NCI-H526 treated with DMSO at 0.1 percent for 48 hours (cell line): ENCODE data around the gene WDR36.

Source experiments
- DNase-seq: peaks from one replicate; lab custom pipeline; 2025; lab: John Stamatoyannopoulos, UW

Gene WDR36

DNA sequence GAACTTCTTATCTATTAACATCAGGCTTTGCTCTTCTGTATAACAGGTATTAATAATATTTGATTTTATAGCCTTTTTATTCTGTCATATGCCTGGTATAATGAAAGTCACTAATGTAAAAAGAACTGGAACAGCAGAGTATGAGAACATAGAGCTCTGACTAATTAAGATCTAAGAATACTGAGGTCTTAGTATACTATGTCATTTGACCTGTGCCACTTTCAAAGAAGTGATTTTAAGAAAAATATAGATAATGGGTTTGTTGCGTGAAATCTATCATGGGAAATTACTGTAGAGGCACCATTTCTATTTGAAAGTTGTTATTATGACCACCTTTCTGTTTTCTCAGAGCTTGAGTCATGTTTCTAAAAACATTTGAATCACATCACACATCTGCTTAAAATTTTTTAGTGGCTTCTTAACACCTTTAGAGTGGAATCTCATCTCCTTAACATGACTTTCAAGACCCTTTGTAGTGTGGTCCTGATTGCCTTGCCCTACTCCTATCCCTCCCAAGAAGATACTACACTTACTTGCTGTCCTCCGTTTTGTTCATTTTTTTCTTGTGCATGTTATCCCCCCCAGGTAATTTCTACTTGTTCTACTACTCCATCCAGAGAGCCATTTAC is 14.3 kb downstream of the WDR36 start:
- no peak for DNase-seq

DNA sequence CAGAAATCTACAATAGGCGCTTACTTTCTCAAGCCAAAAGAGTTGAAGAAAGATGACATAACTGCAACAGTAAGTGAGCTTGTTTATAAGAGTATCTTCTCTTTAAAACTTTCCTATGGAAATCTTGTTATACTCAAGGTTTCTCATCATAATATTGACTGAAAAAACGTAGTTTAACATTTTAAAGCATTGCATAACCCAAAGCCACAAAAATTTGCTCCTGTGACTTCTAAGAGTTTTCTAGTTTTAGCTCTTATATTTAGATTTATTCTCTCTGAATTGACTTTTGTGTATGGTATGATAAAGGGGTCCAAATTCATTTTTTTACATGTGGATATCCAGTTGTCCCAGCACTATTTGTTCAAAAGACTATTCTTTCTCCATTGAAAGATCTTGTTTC is 15.2 kb downstream of the WDR36 start:
- DNase-seq, result no peak

DNA sequence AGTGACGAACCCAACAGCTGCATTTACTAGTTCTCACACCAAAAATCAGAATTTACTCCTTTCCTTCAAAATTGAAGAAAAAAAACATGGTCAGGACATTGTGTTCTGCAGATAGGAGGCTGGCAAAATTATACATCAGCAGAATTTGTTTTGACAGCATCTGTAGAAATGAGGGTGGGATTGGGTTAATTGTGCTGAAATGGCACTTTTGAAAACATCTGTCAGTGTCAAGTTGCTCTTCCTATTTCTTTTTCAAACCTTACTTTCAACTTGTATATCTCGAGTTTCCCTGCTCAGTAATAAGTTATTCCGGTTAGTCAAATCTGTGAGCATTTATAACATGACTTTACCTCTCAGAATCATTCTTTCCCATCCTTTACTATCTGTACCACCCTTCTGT is 19.8 kb downstream of the WDR36 start:
- DNase-seq, result no peak

DNA sequence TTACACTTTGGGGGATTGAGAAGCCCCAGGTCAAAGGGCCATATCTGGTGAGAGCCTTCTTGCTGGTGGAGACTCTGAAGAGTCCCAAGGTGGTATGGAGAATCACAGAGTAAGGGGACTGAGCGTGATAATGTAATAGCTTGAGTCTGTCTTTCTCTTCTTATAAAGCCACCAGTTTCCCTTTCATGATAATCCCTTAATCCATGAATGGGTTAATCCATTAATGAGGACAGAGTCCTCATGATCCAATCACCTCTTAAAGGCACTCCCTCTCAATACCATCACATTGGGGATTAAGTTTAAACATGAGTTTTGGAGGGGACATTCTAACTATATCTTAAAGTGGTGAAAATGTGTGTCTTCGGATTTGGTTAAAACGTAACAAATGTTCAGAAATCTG is 21.5 kb downstream of the WDR36 start:
- DNase-seq, result no peak

DNA sequence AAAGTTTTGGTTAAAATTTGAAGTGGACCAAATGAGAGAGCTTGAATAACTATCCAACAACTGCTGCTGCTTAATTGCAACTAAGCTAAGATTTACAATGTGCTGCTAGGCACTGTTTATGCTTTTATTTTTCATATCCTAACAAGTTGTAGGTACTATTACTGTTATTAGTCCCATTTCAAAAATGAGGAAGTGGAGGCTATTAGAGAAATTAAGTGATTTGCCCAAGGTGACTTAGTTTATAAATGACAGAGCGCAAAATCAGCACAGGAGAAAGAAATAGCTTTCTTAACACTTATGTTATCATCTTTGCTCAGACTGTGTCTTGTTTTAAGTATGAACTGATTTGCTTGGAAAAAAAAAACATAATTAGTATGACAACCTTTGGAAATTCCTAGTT is 23.1 kb downstream of the WDR36 start:
- no peak for DNase-seq

DNA sequence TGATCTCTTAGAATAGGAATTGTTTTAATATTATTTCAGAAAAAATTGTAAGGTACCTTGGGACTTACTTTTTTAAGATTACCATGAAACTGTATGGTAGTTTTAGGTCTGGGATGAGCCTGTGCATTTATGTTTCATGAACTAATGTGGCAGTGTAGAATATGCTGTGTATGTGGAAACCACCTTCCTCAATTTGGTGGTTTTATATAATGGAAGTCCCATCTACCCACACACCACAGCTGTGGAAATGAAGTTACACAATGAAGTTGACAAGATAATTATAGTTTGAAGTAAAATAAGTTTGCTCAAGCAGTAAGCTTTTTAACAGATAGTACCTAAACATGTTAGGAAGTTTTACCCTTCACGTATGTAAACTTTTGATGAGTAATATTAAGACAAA is 24.4 kb downstream of the WDR36 start:
- no peak for DNase-seq

DNA sequence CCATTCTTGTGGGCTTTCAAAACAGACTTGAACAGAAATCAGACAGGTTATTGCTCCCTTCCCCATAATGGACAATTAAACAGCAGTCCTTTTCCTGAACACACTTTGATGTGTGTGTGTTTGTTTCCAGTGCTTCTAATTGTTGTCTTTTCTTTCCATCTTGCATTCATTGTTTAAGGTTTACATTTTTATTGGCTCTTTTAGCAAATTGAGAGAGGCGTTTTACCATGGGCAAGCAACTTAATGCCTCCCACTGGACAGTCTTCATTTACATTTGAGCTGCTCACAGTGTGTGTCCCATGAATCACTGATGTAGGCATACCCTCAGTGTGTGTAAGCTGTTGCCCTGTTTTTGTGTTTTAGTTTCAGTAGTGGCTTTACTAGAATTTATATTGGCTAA is 25.0 kb downstream of the WDR36 start:
- no peak for DNase-seq

DNA sequence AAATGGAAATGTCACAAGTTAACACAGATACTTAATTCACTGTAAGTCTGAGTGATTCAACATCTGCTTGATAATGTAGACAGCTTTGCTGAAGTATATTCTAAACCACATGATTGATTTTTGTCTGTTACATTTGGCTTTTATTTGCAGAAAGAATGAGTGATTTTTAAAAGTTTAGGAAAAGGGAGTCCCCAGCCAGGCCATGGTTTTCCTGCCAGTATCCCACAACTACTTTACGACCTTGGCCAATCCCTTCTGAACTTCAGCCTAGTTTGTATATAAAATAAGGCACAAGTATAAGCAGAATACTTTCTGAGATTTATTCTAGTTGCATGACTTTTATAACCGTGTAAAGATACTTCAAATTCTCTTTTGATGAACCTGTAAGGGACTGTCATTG is 27.1 kb downstream of the WDR36 start:
- DNase-seq, result no peak

DNA sequence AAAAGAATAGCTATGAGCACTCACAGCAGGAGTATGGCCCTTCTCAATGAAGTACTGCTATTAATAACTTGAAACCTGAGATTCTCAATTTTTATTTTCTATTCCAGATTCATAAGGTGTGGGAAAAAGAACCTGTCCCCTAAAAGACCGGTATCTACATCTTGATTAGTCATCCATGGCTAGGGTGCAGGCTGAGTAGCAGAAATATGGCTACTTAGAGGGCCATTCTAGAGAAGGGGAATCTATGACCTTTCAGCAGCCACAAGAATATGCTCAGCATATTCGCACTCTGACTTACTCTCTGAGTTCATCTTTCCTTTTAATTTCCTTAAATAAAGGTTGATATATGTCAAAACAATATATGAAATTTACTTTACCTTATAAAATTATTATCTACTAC is 27.7 kb downstream of the WDR36 start:
- DNase-seq, result no peak

DNA sequence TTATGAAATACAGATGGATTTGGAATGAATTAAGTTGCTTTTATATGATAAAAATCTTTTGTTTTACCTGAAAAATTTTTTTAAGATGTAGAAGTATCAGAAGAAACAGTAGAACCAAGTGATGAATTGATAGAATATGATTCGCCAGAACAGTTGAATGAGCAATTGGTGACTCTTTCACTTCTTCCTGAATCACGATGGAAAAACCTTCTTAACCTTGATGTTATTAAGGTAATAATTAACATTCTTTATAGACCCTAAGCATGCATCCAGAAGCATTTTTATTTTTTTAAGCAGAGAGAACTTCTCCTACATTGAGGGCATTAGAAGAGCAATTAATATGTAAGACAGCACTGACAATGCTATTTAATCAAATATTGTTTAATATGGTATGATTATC is 28.8 kb downstream of the WDR36 start:
- DNase-seq, result no peak

DNA sequence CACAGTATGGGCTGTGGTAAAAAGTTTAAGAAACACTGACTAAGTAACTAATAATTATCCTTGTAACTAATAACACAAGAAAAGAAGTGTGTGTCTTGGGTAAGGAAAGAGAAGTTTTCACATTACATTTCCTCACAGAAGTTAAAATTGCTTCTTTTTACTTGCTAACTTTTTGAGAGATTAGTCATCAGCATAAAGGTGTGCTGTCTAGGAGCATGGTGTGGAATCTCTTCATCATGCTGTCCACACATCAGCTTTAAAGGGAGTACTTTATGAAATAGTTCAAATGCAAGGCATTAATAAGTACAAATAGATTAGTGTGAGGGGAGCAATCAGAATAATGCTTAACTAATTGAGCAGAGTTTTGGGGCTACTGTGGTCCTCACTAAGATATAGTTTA is 29.8 kb downstream of the WDR36 start:
- DNase-seq, result no peak

DNA sequence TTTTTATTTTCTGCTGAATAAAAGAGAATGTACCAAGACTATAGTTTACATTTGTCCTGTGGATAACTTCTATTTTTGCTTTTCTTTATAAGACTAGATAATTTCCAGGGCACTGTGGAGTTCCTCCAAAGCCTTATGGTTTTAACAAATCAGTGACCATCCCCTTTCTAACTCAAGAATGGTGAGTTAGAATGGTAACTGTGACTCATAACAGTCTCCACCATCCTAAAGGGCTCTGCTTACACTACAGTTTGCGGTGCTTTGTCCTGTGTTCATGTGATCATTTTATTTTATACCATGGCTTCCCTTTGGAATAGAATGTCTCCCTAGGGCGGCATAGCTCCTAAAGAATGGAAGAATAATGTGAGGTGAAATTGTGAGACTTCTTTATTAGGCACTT is 30.2 kb downstream of the WDR36 start:
- DNase-seq, result no peak

DNA sequence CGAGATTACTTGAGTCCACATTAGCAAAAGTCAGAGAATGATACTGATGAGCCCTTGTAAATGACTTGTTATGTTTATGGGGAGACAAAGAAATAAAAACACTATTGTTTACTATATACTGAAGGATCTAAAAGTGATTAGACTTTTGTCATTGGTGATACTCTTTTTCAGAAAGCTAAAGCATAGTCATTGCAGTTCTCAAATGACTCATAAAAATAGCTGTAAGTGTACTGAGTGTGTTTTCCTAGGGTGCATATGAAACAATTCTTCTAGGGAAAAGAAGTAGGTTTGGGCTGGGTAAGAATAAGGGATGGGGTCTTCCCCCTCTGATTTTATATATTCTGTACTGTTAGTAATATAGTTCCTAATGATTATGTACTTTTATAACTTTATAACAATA is 32.6 kb downstream of the WDR36 start:
- DNase-seq, result no peak

DNA sequence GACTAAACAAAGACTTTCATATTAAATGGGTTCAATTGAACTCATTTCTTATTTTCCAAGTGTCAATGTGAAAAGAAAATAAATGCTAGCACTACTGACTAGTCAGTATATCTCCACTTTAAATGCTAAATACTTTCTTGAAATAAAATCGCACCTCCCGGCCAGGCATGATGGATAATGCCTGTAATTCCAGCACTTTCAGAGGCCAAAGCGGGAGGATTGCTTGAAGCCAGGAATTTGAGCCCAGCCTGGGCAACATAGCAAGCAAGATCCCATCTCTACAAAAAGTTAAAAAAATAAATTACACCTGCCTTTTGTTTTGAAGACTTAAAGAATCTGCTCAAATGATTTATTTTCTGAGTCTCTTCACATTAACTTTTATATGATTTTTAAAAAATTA is 34.7 kb downstream of the WDR36 start:
- no peak for DNase-seq

DNA sequence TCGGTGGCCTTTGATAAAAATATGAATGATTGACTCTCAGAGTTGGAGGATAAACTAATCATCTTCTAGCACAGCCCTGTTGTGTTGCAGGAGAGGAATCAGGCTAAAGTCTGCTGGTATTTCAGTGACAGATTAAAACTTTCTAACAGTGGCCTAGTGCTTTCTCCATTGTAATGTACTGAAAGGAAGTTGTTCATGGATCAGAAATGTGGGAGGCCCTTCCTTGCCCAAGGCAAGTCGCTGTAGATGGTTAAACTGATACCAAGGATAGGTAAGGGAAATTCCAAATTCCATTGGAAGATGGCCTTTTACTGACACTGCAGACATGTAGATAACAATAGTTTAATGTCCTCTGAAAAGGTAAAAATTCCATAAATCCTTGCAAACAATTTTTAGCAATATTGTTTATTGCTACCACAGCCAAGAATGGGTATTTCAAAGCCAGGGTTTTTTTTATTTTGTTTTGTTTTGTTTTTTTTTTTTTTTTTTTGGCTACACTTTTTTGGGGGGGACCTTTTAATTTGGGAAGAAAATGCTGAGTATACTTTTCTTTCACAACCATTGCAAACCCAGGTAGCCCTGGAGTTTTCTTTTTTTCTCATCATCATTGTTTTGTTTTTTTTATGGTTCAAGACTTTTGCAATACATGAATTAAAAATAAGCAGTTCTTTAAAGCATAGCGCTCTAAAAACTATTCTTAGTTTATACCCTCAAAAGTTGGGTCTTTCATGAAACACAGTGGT is 35.5 kb downstream of the WDR36 start:
- no peak for DNase-seq

DNA sequence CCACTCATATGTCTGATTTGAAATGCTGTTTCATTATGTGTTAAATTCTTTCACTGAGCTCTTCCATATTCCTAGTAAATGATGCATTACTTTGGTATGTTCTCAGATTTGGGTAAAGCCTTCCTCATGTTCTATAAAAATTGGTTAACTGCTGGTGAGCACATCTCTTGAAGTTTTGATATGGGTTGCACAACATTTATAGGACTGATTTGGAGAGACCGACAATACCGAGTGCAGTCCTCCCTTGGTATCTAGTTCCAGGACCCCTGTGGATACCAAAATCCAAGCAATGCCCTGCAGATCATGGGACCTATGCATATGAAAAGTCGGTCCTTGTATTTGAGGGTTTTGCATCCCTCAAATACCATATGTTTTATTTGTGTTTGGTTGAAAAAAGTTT is 37.8 kb downstream of the WDR36 start:
- no peak for DNase-seq

DNA sequence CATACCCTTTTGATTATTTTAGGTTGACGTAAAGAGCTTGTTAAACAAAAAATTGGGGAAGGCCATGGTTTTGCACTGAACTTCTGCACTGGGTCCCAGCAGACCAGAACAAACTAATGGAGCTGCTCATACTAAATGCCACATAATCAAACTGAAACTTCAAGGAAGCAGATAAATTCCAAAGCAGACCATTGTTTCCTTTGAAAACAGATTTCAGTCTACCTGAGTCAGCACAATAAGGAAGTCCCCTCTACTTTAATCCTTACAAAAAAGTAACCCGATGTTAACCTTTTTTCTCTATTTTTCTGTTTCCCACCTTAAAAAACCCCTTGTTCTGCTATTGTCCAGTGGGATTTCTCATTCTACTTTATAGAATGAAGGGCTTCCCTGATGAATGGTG is 39.2 kb downstream of the WDR36 start:
- DNase-seq, result no peak

DNA sequence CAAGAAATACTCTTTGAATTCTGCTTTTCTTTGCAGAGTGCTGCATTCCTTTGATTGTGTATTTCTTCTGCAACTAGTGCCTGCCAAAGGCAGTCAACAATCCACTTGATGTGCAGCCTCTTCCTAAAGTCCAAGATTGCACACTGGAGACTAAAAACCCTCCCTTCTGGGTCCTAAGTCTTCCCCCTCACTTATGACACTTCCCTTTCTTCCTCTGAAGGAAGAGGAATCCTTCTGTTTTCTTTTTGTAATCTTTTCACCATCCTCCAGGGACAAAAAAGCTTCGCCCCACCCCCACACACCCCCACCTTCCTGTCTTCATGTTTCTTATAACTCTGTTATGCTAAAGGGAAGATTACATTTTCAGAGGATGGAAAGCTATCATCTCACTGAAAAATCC is 39.9 kb downstream of the WDR36 start:
- no peak for DNase-seq

DNA sequence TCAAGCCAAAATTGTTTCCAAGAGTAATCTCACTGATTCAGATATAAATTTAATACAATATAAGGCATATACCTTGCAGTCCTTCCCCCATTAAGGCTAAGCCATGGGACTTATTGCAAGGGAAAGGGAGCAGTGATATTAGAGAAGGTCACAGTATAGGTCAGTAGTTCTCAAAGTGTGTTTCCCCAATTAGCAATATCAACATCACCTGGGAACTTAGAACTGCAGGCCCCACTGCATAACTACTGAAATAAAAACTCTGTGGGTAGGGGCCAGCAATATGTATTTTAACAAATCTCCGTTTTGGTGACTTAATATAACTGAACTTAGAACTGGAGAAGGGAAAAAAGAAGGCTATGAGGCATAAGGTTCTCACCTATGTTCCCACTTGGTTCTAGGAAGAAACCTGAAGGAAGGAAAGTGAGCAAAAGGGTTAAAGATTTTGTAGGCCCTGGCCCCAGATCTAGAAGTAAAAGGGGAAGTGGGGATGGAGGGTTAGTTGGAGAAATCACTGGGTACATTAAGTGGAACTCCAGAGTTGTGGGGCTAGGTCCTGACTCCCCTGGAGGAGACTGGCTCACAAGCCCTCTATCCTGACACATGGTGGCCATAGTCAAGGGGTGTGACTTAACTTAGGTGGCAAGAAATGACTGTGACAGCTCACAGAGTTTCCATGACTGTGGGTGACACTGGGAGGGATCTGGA is 40.7 kb downstream of the WDR36 start:
- DNase-seq, result no peak

DNA sequence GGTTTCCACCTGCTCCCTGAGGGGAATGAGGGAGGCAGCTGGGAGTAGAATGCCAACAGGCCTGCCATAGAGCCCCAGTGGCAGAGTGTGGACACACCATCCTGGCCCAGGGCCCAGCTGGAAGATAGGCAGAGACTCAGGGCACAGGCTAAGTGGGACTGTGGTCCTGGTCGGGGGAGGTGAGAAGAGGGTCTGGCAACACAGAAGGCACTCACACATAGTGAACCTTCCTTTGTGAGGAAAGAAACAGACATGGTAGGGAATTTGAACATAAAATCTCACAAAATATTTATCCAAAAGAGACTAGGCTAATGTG is 41.2 kb downstream of the WDR36 start:
- no peak for DNase-seq

DNA sequence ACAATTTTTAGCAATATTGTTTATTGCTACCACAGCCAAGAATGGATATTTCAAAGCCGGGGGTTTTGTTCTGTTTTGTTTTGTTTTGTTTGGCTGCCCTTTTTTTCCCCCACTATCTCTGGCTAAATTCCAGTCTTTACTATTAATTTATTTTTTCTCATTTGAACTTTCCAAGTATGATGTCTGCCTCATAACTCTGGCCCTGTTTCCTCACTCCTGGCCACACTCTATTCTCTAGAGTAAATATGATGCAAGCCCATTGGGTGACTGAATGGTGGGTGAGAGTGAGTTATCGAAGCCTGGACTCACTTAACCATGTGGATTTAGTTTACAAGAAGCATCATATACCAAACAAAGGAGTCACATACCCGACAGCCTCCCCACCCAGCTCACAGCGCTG is 41.9 kb downstream of the WDR36 start:
- DNase-seq, result no peak

DNA sequence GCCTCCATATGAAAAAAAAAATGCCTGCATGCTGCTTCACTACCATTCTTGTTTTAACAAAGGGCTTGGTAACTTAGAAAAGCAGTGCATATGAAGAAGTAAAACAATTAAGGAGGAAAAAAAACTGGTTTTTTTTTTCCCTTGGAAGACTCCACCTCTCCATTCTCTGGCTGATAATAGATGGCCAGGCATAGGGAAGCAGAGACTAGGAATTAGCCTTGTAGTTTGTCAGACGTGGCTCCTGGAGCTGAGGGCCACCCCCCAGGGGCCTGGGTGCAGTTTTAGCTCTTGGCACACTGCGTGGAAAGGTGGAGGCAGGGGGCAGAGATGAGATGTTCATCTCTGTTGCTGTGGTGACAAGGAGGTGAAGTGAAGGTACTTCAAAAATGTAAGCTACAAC is 42.7 kb downstream of the WDR36 start:
- DNase-seq, result no peak

DNA sequence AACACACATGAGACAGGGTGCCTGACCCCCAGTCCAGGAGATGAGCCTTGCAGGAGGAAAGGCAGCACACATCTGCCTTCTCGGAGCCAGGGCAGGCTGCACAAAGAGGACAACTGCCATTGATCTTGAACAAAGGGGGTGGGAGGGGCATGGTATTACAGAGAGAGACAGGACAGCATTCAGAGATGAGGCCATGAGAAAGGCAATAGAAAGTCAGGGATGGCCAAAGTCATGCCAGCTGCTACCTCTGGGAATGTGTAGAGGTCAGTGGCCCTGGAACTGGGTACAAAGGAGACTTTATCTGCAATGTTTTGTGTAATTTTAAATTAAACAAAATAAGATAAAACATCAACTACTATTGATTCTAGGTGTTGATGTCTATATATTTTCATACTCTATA is 43.2 kb downstream of the WDR36 start:
- DNase-seq, result no peak

DNA sequence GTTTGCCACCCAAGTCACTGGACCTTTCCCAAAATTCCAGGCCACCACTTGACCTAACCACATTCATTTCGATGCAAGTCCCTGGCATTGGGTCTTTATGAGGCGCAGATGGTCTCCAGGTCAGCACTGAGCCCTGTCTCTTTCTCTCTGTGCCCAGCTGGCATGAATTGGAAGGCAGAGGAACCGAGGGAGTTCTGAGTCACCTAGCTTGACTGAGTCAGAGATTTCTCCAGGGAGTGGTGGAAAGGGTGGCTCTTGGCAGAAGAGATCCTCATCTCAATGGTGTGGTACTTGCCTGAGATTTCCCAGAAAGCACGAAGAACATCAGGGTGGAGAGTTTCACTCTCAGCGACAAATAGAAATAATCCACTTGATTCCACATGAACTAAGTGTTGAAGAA is 43.8 kb downstream of the WDR36 start:
- no peak for DNase-seq
